B cell (primary cell): ENCODE measurements around the gene PTGIR. TPM values are rescaled to one million over a fixed set of nuclear protein-coding genes. Genes with fewer than 3 reads are reported as not detected.

Source experiments
- ATAC-seq: fragments of 200-7000 bp; cut with Tn5 transposase; one replicate; pipeline ENCODE4 v1.10.0; 2021; ENCODE audit warnings: low read depth, mild to moderate bottlenecking, moderate number of reproducible peaks, moderate library complexity
- CTCF ChIA-PET: fragments of 350-600 bp; sonication (Branson Sonifier 250); formaldehyde crosslinking; loops from one replicate; lab custom pipeline; 2021; ENCODE audit warnings: antibody characterized with exemption, inconsistent platforms; lab: Charles Lee
- POLR2A ChIA-PET: fragments of 350-600 bp; sonication (Branson Sonifier 250); formaldehyde crosslinking; loops from one replicate; lab custom pipeline; 2021; ENCODE audit warnings: antibody characterized with exemption; lab: Charles Lee
- DNase-seq: peaks from one replicate; pipeline ENCODE4 v3.0.0; 2013
- H2AFZ ChIP-seq: 2 replicates; pipeline ENCODE4 v1.6.1; 2012; ENCODE audit warnings: mild to moderate bottlenecking, low read depth, low read length; ENCODE audit not compliant: insufficient read depth, poor library complexity, severe bottlenecking
- H3K27ac ChIP-seq, 2 donors: 1 replicate in 1 of 2; 2 replicates in 1 of 2; pipeline ENCODE4 v1.5.1; 2012 to 2013; ENCODE audit warnings: low read length in 2 of 2, mild to moderate bottlenecking in 2 of 2, moderate library complexity in 1 of 2
- H3K27me3 ChIP-seq, 4 experiments: fragments of 200-600 bp in 1 of 4; sonication (generic) in 1 of 4; replicated peaks in 1 of 4; 1 replicate in 2 of 4; 2 replicates in 2 of 4; pipeline versions ENCODE4 v1.6.1 to v1.7.0; 2013 to 2016; ENCODE audit warnings: low read length in 3 of 4, mild to moderate bottlenecking in 2 of 4, mixed read lengths in 1 of 4, moderate library complexity in 1 of 4; ENCODE audit not compliant: insufficient read depth in 4 of 4, control insufficient read depth in 3 of 4; ENCODE audit errors: control extremely low read depth in 1 of 4
- H3K36me3 ChIP-seq, 2 experiments: replicated peaks in 1 of 2; 1 replicate in 1 of 2; 2 replicates in 1 of 2; pipeline versions ENCODE4 v1.6.1 to v1.7.1; 2013; ENCODE audit warnings: low read length in 1 of 2; ENCODE audit not compliant: insufficient read depth in 2 of 2, control insufficient read depth in 1 of 2; ENCODE audit errors: control extremely low read depth in 1 of 2, extremely low read depth in 1 of 2
- H3K4me1 ChIP-seq, 2 donors: fragments of 200-600 bp in 1 of 2; sonication (generic) in 1 of 2; 1 replicate in 1 of 2; 2 replicates in 1 of 2; pipeline versions ENCODE4 v1.5.1 to v1.6.1; 2013 to 2017; ENCODE audit warnings: low read length in 2 of 2; ENCODE audit not compliant: control insufficient read depth in 2 of 2, insufficient read depth in 2 of 2
- H3K4me2 ChIP-seq: replicated peaks from 2 replicates; pipeline ENCODE3; 2012; ENCODE audit warnings: mild to moderate bottlenecking, low read depth, low read length; ENCODE audit not compliant: poor library complexity, severe bottlenecking
- H3K4me3 ChIP-seq, 5 experiments: fragments of 200-600 bp in 1 of 5; sonication (generic) in 1 of 5; 1 replicate in 3 of 5; 2 replicates in 2 of 5; pipeline versions ENCODE4 v1.5.1 to v1.7.0; 2011 to 2016; ENCODE audit warnings: low read length in 4 of 5, mild to moderate bottlenecking in 4 of 5, low read depth in 2 of 5, control low read depth in 1 of 5, moderate library complexity in 1 of 5; ENCODE audit not compliant: insufficient read depth in 1 of 5; ENCODE audit errors: control extremely low read depth in 1 of 5, extremely low read depth in 1 of 5
- H3K79me2 ChIP-seq: fragments of 200-600 bp; sonication (generic); one replicate; pipeline ENCODE4 v1.6.0; 2016; ENCODE audit warnings: low read length; ENCODE audit not compliant: control insufficient read depth, insufficient read depth
- H3K9ac ChIP-seq: fragments of 200-600 bp; sonication (generic); 2 replicates; pipeline ENCODE4 v1.6.1; 2017; ENCODE audit warnings: mild to moderate bottlenecking, low read length, moderate library complexity
- H3K9me3 ChIP-seq, 3 donors: one replicate each; pipeline versions ENCODE4 v1.6.1 to v1.7.1; 2013; ENCODE audit warnings: low read length in 2 of 3; ENCODE audit not compliant: control insufficient read depth in 2 of 3, insufficient read depth in 1 of 3; ENCODE audit errors: control extremely low read depth in 1 of 3
- H4K20me1 ChIP-seq: 2 replicates; pipeline ENCODE4 v1.6.0; 2012; ENCODE audit warnings: mild to moderate bottlenecking, low read length; ENCODE audit not compliant: insufficient read depth, control insufficient read depth, poor library complexity, severe bottlenecking
- H3K27ac Mint-ChIP-seq: one replicate; pipeline ENCODE4 v1.8.0; 2021; ENCODE audit warnings: mixed read lengths
- H3K27me3 Mint-ChIP-seq: one replicate; pipeline ENCODE4 v1.8.0; 2021; ENCODE audit warnings: mixed read lengths
- H3K4me1 Mint-ChIP-seq: one replicate; pipeline ENCODE4 v1.8.0; 2021; ENCODE audit warnings: mixed read lengths
- H3K4me3 Mint-ChIP-seq: one replicate; pipeline ENCODE4 v1.8.0; 2021; ENCODE audit warnings: mixed read lengths
- H3K9me3 Mint-ChIP-seq: one replicate; pipeline ENCODE4 v1.8.0; 2022; ENCODE audit warnings: mixed read lengths; ENCODE audit not compliant: insufficient read depth
- CTCF ChIP-seq: fragments of 200-600 bp; IDR thresholded peaks from one replicate; pipeline ENCODE4 v1.8.0; 2022; ENCODE audit warnings: antibody characterized with exemption, mild to moderate bottlenecking
- EZH2 ChIP-seq: IDR thresholded peaks from 2 replicates; pipeline ENCODE4 v1.6.1; 2012; ENCODE audit warnings: borderline replicate concordance, low read depth, mild to moderate bottlenecking, moderate library complexity, low read length; ENCODE audit not compliant: insufficient read depth, poor library complexity, severe bottlenecking
- WGBS: methylation state at CpG from one replicate; pipeline ENCODE4 v1.1.5; 2013; ENCODE audit warnings: missing lambda C conversion rate; ENCODE audit not compliant: insufficient coverage; 5-methylcytosine and 5-hydroxymethylcytosine counted together
- intact Hi-C: fragments of 100-400 bp; cut with micrococcal nuclease; formaldehyde crosslinking; loops from one replicate; pipeline ENCODE4 v1.10.0; 2022
- polyA plus RNA-seq: library from polyadenylated mRNA; depleted of rRNA; stranded (reverse); fragments of >200 nt; gene quantifications from 2 replicates; pipeline ENCODE4 v1.2.3, GENCODE V29; 2012
- total RNA-seq, 2 donors: library from RNA; stranded (reverse); fragments of 120-200 nt in 1 of 2; gene quantifications; 1 replicate in 1 of 2; 2 replicates in 1 of 2; pipeline versions ENCODE4 v1.2.3 to v1.2.4, GENCODE V29; 2013 to 2022

The PTGIR gene
- total and polyA plus RNA-seq, 2 donors (not counting 1 experiment from before 2014, with no cell fraction given), result 1.9 to 2.1 TPM

- Mint-ChIP-seq H3K27me3 (peaks cover 18% of the 10 kb centered on the region), H3K4me3 (peak overlapping the region; percentile 85), H3K4me1 (peaks cover 23% of the 10 kb centered on the region), H3K27ac (no peak overlapping the region), H3K9me3 (no peaks in the 10 kb centered on the region)
- Histone ChIP-seq H3K4me1 (peaks cover 28 to 31% of the 10 kb centered on the region in 2 donors), H3K27me3 (peaks cover 0 to 40% (median 22%) of the 10 kb centered on the region in 4 experiments), H2AFZ (peak overlapping the region; percentile 67), H3K27ac (no peak overlapping the region), H3K36me3 (no peaks in the 10 kb centered on the region), H3K79me2 (no peaks in the 10 kb centered on the region), H3K4me2 (peak overlapping the region; percentile 94), H3K9ac (peak overlapping the region; percentile 67), H3K4me3 (peak overlapping the region in 4 of 5 experiments; percentile 32 to 60 (median 54)), H3K9me3 (peaks cover 0 to 10% (median 2%) of the 10 kb centered on the region in 3 donors), H4K20me1 (no peaks in the 10 kb centered on the region)
- no peak for DNase-seq
- ChIA-PET POLR2A (interaction anchor here (0.5 to 2.4 kb wide), 10 partner anchors 23 to 1568 kb away, joined by 3 to 30 read pairs (median 6); partner anchors contain the start of gene CALM3), CTCF (interaction anchor here (0.9 to 12.3 kb wide), 13 partner anchors 8 to 134 kb away, joined by 3 to 447 read pairs (median 7); partner anchors contain the start of genes CALM3, GNG8 and PTGIR)
- intact Hi-C loops, result loop anchor here (1.0 to 2.0 kb wide), 9 partner anchors 26 to 452 kb away; partner anchors contain the start of genes ARHGAP35, FKRP, SLC1A5 and STRN4
- no peak for ATAC-seq
- WGBS, result under 1% methylated on average over 40 of the region's 40 CpGs
- TF ChIP-seq CTCF (no peak), EZH2 (no peak)
Measured at GRCh38 chr19:46660551-46661019, 35.7 kb upstream of the PTGIR start.

GRCh38 chr19:46660008-46660517, 35.2 kb upstream of the PTGIR start:
- no peak overlapping the region for H3K27ac ChIP-seq
- H3K27me3 ChIP-seq, result peaks cover 0 to 40% (median 22%) of the 10 kb centered on the region in 4 experiments
- intact Hi-C loops, result loop anchor here (2.0 kb wide), 1 partner anchor 453 kb away; the partner anchor contains the start of gene ZC3H4
- H3K9me3 Mint-ChIP-seq, result no peaks in the 10 kb centered on the region
- peak overlapping the region; percentile 78 for H3K4me3 Mint-ChIP-seq
- H3K79me2 ChIP-seq, result no peaks in the 10 kb centered on the region
- DNase-seq (peak; percentile 47), ATAC-seq (no peak)
- WGBS, result 7% methylated on average over 13 of the region's 14 CpGs
- peak overlapping the region in 4 of 5 experiments; percentile 32 to 60 (median 54) for H3K4me3 ChIP-seq
- no peak overlapping the region for H2AFZ ChIP-seq
- CTCF ChIA-PET, result interaction anchor here (1.0 to 12.3 kb wide), 3 partner anchors 32 to 59 kb away, joined by 3 to 447 read pairs (median 4); partner anchors contain the start of gene CALM3
- peak overlapping the region; percentile 94 for H3K4me2 ChIP-seq
- POLR2A ChIA-PET, result interaction anchor here (0.9 to 2.4 kb wide), 2 partner anchors 24 to 42 kb away, joined by 3 to 30 read pairs; partner anchors contain the start of gene GNG8
- H3K9me3 ChIP-seq, result peaks cover 0 to 10% (median 2%) of the 10 kb centered on the region in 3 donors
- peaks cover 23% of the 10 kb centered on the region for H3K4me1 Mint-ChIP-seq
- H3K36me3 ChIP-seq, result no peaks in the 10 kb centered on the region
- TF ChIP-seq EZH2 (no peak), CTCF (no peak)
- peaks cover 28 to 31% of the 10 kb centered on the region in 2 donors for H3K4me1 ChIP-seq
- peak overlapping the region; percentile 67 for H3K9ac ChIP-seq
- H4K20me1 ChIP-seq, result no peaks in the 10 kb centered on the region
- peaks cover 20% of the 10 kb centered on the region for H3K27me3 Mint-ChIP-seq
- H3K27ac Mint-ChIP-seq, result peak overlapping the region; percentile 42
